Stimulated activated effector memory CD8-positive, alpha-beta T cell treated with anti-CD3 and anti-CD28 coated beads, Interleukin-12 subunit alpha, Interleukin-12 subunit beta, amount 100 ng/mL, for 72 hours (primary cell): ENCODE measurements around the gene TOM1.
A peak's percentile ranks its signal among the peaks of the same experiment; 100 is the strongest.

ENCODE experiments used
- ATAC-seq: fragments of 150-1000 bp; cut with Tn5 transposase; 2 replicates; pipeline ENCODE4 v1.10.0; 2021
- DNase-seq, 2 donors: peaks; one replicate each; pipeline ENCODE4 v3.0.0; 2021 to 2022; ENCODE audit warnings: low spot score in 2 of 2
- H3K27ac Mint-ChIP-seq: one replicate; pipeline ENCODE4 v1.8.0; 2022; ENCODE audit warnings: mild to moderate bottlenecking, mixed read lengths
- H3K36me3 Mint-ChIP-seq: one replicate; pipeline ENCODE4 v1.8.0; 2022; ENCODE audit warnings: mild to moderate bottlenecking, mixed read lengths
- H3K4me1 Mint-ChIP-seq: one replicate; pipeline ENCODE4 v1.8.0; 2022; ENCODE audit warnings: mixed read lengths
- H3K4me3 Mint-ChIP-seq: one replicate; pipeline ENCODE4 v1.8.0; 2022; ENCODE audit warnings: mild to moderate bottlenecking, mixed read lengths
- H3K9me3 Mint-ChIP-seq: one replicate; pipeline ENCODE4 v1.8.0; 2022; ENCODE audit warnings: mixed read lengths

TOM1 gene

DNA sequence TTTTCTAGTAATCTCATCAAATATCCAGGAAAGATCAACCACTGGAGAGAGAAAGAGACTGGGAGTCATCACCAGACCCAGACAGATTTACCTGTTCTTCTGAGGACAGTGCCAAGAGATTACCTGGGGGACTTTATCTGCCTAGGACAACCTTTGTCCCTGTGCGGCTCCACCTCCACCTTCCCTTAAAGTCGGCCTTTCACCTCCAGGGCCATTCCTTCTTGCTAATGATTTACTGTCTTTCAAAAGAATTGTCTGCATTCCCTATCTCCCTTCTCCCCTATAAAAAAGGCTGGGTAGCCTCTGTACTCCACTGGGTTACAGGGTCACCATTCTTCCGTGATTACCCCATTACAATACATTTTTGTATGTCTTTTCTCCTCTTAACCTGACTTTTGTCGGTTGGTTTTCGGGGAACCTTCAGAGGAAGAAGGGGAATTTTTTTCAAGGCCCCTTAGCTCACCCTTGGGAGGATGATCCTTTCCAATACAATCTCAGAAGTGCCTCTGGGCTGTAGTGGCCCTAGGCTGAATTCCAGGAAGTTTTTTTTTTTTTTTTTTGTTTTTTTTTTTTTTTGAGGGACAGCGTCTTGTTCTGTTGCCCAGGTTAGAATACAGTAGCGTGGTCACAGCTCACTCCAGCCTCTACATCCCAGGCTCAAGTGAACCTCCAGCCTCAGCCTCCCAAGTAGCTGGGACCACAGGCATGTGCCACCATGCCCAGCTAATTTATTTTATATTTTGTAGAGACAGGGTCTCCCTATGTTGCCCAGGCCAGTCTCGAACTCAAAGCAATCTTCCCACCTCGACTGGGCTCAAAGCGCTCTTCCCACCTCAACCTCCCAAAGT lies 79.7 kb downstream of the TOM1 start:
- peak overlapping the region; percentile 67 for H3K4me3 Mint-ChIP-seq
- DNase-seq (no peak), ATAC-seq (no peak)
- H3K4me1 Mint-ChIP-seq, result peaks cover 31% of the 10 kb centered on the region
- no peaks in the 10 kb centered on the region for H3K9me3 Mint-ChIP-seq
- no peaks in the 10 kb centered on the region for H3K36me3 Mint-ChIP-seq
- no peak overlapping the region for H3K27ac Mint-ChIP-seq

- Mint-ChIP-seq H3K4me1 (peaks cover 31% of the 10 kb centered on the region), H3K27ac (peak overlapping the region; percentile 43), H3K4me3 (peak overlapping the region; percentile 67)
Observed at GRCh38 chr22:35380013-35380412, 80.3 kb downstream of the TOM1 start.

GRCh38 chr22:35380537-35381423 lies 81.1 kb downstream of the TOM1 start, which contains the start of gene HMOX1:
HMOX1 (plus strand) TSS chr22:35381096; CDS start chr22:35381174, 78 bp downstream.
- H3K4me3 Mint-ChIP-seq, result peak within 1 kb of the TSS; percentile 67
- no peaks in the 10 kb centered on the region for H3K36me3 Mint-ChIP-seq
- H3K27ac Mint-ChIP-seq, result peak within 1 kb of the TSS; percentile 43
- H3K4me1 Mint-ChIP-seq, result peaks cover 31% of the 10 kb centered on the region
- peak; percentile 91 for ATAC-seq
- peak; percentile 60 to 79 for DNase-seq
- no peaks in the 10 kb centered on the region for H3K9me3 Mint-ChIP-seq

More at GRCh38 chr22:35380013-35380412, 80.3 kb downstream of the TOM1 start:
- H3K36me3 Mint-ChIP-seq, result no peaks in the 10 kb centered on the region
- no peak for DNase-seq
- H3K9me3 Mint-ChIP-seq, result no peaks in the 10 kb centered on the region
- ATAC-seq, result no peak

DNA sequence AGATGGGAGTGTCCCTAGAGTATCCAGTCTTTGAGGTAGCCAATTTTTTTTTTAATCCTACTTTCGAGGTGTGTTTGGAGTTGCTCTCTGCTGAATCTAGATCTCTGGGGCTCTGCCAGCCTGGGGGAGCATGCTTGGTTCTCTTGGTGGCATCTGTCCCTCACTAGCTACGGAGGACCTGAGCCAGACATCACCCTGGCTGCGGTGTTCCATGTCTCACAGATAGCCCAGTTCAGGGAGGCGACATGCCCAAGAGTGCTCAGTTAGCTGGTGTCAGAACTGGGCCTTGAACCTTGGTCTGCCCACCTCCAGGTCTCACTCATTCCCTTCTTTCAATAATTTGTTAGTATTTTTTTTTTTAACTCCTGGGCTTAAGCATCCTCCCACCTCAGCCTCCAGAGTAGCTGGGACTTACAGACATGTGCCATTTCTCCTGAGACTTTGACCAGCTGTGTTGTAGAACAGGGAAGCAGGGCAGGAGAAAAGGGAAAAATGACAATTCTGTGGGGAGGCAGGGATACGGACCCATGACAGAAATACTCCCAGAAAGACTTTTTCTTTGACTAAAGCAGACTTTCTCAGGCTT lies 81.8 kb downstream of the TOM1 start:
- Mint-ChIP-seq H3K4me3 (peak overlapping the region; percentile 67), H3K4me1 (peaks cover 29% of the 10 kb centered on the region), H3K9me3 (no peaks in the 10 kb centered on the region), H3K27ac (peak overlapping the region; percentile 43), H3K36me3 (no peaks in the 10 kb centered on the region)
- DNase-seq, result no peak
- ATAC-seq, result no peak

DNA sequence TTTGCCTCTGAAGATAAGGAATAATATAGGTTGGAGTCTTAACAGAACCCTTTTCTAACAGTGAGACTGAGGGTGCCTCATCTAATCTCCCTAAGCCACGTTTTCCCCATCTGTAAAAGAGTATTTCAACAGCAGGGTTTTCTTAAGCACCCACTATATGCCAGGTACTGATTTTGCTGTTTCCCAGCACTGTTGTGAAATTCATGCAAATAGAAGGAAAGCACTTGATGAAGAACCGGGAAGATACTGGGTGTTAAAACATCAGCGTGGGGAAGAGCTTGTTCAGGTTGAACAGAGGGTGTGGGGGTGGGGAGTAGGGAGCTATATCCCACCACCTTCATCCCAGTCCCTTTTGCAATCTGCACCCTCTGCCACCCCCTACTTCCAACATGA lies 84.0 kb downstream of the TOM1 start:
- Mint-ChIP-seq H3K4me1 (peaks cover 16% of the 10 kb centered on the region), H3K9me3 (no peaks in the 10 kb centered on the region), H3K36me3 (no peaks in the 10 kb centered on the region), H3K27ac (no peak overlapping the region), H3K4me3 (no peak overlapping the region)
- ATAC-seq, result no peak
- no peak for DNase-seq

DNA sequence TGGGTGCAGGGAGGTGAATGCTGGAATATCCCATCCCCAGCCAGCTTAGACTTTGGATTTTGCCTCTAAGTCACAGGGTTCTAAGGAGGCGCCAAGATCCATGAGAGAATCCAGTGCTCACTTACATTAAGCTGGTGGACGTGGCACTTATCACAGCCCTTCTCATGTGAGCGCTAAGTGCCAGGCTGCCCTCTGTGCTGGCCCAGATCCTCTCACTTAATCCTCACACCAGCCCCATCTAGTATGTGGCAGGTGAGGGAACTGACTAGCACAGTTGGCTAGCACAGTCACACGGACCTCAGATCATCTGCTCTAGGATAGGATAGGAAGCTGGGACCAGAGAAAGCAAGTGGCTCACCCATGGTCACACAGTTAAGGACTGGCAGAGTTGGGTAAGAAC lies 84.8 kb downstream of the TOM1 start:
- H3K9me3 Mint-ChIP-seq, result no peaks in the 10 kb centered on the region

GRCh38 chr22:35384975-35385588 lies 85.4 kb downstream of the TOM1 start:
- Mint-ChIP-seq H3K4me1 (peaks cover 15% of the 10 kb centered on the region), H3K9me3 (no peaks in the 10 kb centered on the region), H3K27ac (no peak overlapping the region), H3K4me3 (no peak overlapping the region), H3K36me3 (peaks cover 8% of the 10 kb centered on the region)
- no peak for ATAC-seq
- no peak for DNase-seq

More for the DNA sequence above, 84.8 kb downstream of the TOM1 start:
- Mint-ChIP-seq H3K36me3 (peaks cover 3% of the 10 kb centered on the region), H3K27ac (no peak overlapping the region), H3K4me3 (no peak overlapping the region), H3K4me1 (peaks cover 16% of the 10 kb centered on the region)
- ATAC-seq, result no peak
- no peak for DNase-seq

- peaks cover 1% of the 10 kb centered on the region for H3K4me1 Mint-ChIP-seq
- H3K27ac Mint-ChIP-seq, result no peak overlapping the region
- no peaks in the 10 kb centered on the region for H3K9me3 Mint-ChIP-seq
- no peak for DNase-seq
- H3K4me3 Mint-ChIP-seq, result no peak overlapping the region
- peaks cover 11% of the 10 kb centered on the region for H3K36me3 Mint-ChIP-seq
- peak; percentile 24 for ATAC-seq
Observed at GRCh38 chr22:35386670-35387288, 87.1 kb downstream of the TOM1 start.

DNA sequence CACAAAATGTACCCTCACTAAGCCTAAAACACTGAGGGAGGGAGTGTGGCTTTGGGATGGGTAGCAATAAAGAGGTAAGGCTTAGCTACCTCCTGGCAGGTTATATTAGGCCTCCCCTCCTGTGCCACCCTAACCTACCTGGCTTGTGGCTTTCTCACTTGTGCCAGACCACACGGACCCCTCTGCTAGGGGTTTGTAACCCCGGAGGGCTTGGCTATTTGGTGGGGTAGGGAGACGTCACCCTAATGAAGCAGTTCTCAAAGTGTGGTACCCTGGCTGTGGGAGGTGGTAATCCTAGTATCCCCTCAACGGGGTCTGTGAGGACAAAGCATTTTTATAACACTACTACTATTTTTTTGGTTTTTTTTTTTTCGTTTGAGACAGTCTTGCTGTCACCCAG lies 91.2 kb downstream of the TOM1 start:
- no peak for ATAC-seq
- DNase-seq, result no peak
- Mint-ChIP-seq H3K9me3 (no peaks in the 10 kb centered on the region), H3K4me3 (no peak overlapping the region), H3K4me1 (peaks cover 9% of the 10 kb centered on the region), H3K36me3 (peaks cover 11% of the 10 kb centered on the region), H3K27ac (no peak overlapping the region)

GRCh38 chr22:35392357-35392756 lies 92.7 kb downstream of the TOM1 start:
- DNase-seq, result no peak
- H3K9me3 Mint-ChIP-seq, result no peaks in the 10 kb centered on the region
- H3K4me3 Mint-ChIP-seq, result no peak overlapping the region
- H3K36me3 Mint-ChIP-seq, result peaks cover 11% of the 10 kb centered on the region
- H3K4me1 Mint-ChIP-seq, result peaks cover 9% of the 10 kb centered on the region
- H3K27ac Mint-ChIP-seq, result no peak overlapping the region
- no peak for ATAC-seq

GRCh38 chr22:35393116-35394010 lies 93.7 kb downstream of the TOM1 start:
- peak overlapping the region; percentile 66 for H3K27ac Mint-ChIP-seq
- no peak for ATAC-seq
- peaks cover 9% of the 10 kb centered on the region for H3K4me1 Mint-ChIP-seq
- no peaks in the 10 kb centered on the region for H3K9me3 Mint-ChIP-seq
- H3K4me3 Mint-ChIP-seq, result no peak overlapping the region
- no peak for DNase-seq
- H3K36me3 Mint-ChIP-seq, result peaks cover 11% of the 10 kb centered on the region

DNA sequence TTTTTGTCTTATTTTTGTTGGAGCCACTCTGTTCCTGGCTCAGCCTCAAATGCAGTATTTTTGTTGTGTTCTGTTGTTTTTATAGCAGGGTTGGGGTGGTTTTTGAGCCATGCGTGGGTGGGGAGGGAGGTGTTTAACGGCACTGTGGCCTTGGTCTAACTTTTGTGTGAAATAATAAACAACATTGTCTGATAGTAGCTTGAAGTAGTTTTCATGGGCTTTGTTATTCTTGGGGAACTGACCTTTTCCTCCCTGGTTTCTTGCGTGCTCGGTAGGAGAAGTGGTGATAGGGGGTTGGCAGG lies 94.3 kb downstream of the TOM1 start:
- H3K9me3 Mint-ChIP-seq, result no peaks in the 10 kb centered on the region
- ATAC-seq (no peak), DNase-seq (no peak)
- peaks cover 14% of the 10 kb centered on the region for H3K36me3 Mint-ChIP-seq
- H3K4me1 Mint-ChIP-seq, result peaks cover 9% of the 10 kb centered on the region
- H3K4me3 Mint-ChIP-seq, result no peak overlapping the region
- peak overlapping the region; percentile 66 for H3K27ac Mint-ChIP-seq

DNA sequence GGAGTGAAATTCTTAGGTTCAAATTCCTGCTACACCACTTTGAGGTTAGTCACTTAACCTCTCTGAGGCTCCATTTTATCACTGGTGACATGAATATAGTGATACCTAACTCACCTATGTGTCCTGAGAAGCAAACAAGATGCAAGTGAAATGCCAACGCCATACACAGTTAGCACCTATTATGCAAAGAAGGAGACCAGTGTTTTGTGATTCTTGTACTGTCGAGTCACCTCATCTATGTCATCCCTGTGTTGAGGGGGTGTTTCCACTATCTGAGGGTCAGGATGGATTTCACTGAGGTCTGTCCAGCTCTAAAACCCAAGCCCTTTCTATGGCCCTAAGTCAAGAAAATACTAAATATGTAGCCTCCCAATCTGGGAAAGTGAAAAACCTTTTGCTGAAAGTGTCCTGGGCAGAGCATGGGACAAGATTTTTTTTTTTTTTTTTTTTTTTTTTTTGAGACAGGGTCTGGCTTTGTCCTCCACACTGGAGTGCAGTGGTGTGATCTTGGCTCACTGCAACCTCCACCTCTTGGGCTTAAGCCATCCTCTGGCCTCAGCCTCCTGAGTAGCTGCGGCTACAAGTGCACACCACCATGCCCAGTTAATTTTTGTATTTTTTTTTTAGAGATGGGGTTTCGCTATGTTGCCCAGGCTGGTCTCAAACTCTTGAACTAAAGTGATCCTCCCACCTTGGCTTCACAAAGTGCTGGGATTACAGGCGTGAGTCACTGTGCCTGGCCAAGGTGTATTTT lies 95.3 kb downstream of the TOM1 start:
- no peak for DNase-seq
- peaks cover 12% of the 10 kb centered on the region for H3K4me1 Mint-ChIP-seq
- no peaks in the 10 kb centered on the region for H3K9me3 Mint-ChIP-seq
- no peak overlapping the region for H3K27ac Mint-ChIP-seq
- peaks cover 16% of the 10 kb centered on the region for H3K36me3 Mint-ChIP-seq
- no peak for ATAC-seq
- no peak overlapping the region for H3K4me3 Mint-ChIP-seq
